Keratinocyte (primary cell): ENCODE data around the gene UTP14C. TPM values are rescaled to one million over a fixed set of nuclear protein-coding genes. Genes with fewer than 3 reads are reported as not detected.
"Not testable (repeated sequence)": the region's sequence is repeated elsewhere in the genome, so short reads cannot be mapped to it uniquely, and the experiment has no call there.

Source experiments
- DNase-seq: peaks from one replicate; pipeline ENCODE4 v3.0.0-alpha.2; 2011; ENCODE audit warnings: low read depth, missing footprints, low spot score
- FAIRE-seq: peaks from 2 replicates; lab custom pipeline; 2011; peaks lifted over from hg19 to GRCh38; lab: Jason Lieb, UNC
- H2AFZ ChIP-seq: 2 replicates; pipeline ENCODE4 v1.6.0; 2012; ENCODE audit warnings: low read length, control low read depth, inconsistent platforms; ENCODE audit not compliant: control insufficient read depth
- H3K27ac ChIP-seq: 2 replicates; pipeline ENCODE4 v1.5.1; 2011; ENCODE audit warnings: low read length; ENCODE audit not compliant: control insufficient read depth, insufficient read depth
- H3K27me3 ChIP-seq: 3 replicates; pipeline ENCODE4 v1.6.0; 2011; ENCODE audit warnings: low read length; ENCODE audit not compliant: control insufficient read depth, insufficient read depth; ENCODE audit errors: extremely low read depth
- H3K36me3 ChIP-seq, 2 experiments: 2 replicates in 1 of 2; 3 replicates in 1 of 2; pipeline ENCODE4 v1.5.1; 2011; ENCODE audit warnings: low read length in 2 of 2, mild to moderate bottlenecking in 1 of 2; ENCODE audit not compliant: control insufficient read depth in 2 of 2, insufficient read depth in 2 of 2; ENCODE audit errors: extremely low read depth in 1 of 2
- H3K4me1 ChIP-seq: 3 replicates; pipeline ENCODE4 v1.5.1; 2011; ENCODE audit warnings: low read length; ENCODE audit not compliant: control insufficient read depth, insufficient read depth; ENCODE audit errors: extremely low read depth
- H3K4me2 ChIP-seq: 3 replicates; pipeline ENCODE4 v1.6.0; 2011; ENCODE audit warnings: low read depth, low read length; ENCODE audit not compliant: control insufficient read depth, insufficient read depth; ENCODE audit errors: extremely low read depth
- H3K4me3 ChIP-seq, 3 experiments: fragments of 200-600 bp in 1 of 3; sonication (generic) in 1 of 3; 2 replicates in 2 of 3; 3 replicates in 1 of 3; pipeline ENCODE4 v1.5.1; 2011 to 2016; ENCODE audit warnings: low read length in 3 of 3, mild to moderate bottlenecking in 3 of 3, control low read depth in 2 of 3, inconsistent platforms in 1 of 3, low read depth in 1 of 3, mixed read lengths in 1 of 3, mixed run types in 1 of 3, moderate library complexity in 1 of 3; ENCODE audit not compliant: control insufficient read depth in 2 of 3, insufficient read depth in 2 of 3; ENCODE audit errors: extremely low read depth in 1 of 3
- H3K79me2 ChIP-seq: 2 replicates; pipeline ENCODE4 v1.6.0; 2012; ENCODE audit warnings: low read length; ENCODE audit not compliant: control insufficient read depth, insufficient read depth
- H3K9ac ChIP-seq: 3 replicates; pipeline ENCODE4 v1.6.0; 2011; ENCODE audit warnings: low read length; ENCODE audit not compliant: control insufficient read depth, insufficient read depth; ENCODE audit errors: extremely low read depth
- H3K9me1 ChIP-seq: 3 replicates; pipeline ENCODE4 v1.6.0; 2011; ENCODE audit warnings: low read length; ENCODE audit not compliant: control insufficient read depth, insufficient read depth; ENCODE audit errors: extremely low read depth
- H3K9me3 ChIP-seq: 2 replicates; pipeline ENCODE4 v1.5.1; 2012; ENCODE audit warnings: low read depth, low read length; ENCODE audit not compliant: control insufficient read depth
- H4K20me1 ChIP-seq: 3 replicates; pipeline ENCODE4 v1.6.0; 2011; ENCODE audit warnings: low read length; ENCODE audit not compliant: control insufficient read depth, insufficient read depth; ENCODE audit errors: extremely low read depth
- CTCF ChIP-seq, 3 experiments: IDR thresholded peaks in 1 of 3; conservative IDR thresholded peaks in 1 of 3; optimal IDR thresholded peaks in 1 of 3; 2 replicates in 2 of 3; 3 replicates in 1 of 3; pipeline versions ENCODE3 to v1.5.1; 2011; ENCODE audit warnings: low read length in 3 of 3, mild to moderate bottlenecking in 3 of 3, moderate library complexity in 2 of 3, control low read depth in 1 of 3, inconsistent platforms in 1 of 3; ENCODE audit not compliant: insufficient read depth in 2 of 3; ENCODE audit errors: extremely low read depth in 1 of 3
- EZH2 ChIP-seq: IDR thresholded peaks from one replicate; pipeline ENCODE4 v1.6.1; 2012; ENCODE audit warnings: inconsistent platforms, mild to moderate bottlenecking, low read length, moderate library complexity
- dilution Hi-C: fragments of 300-500 bp; cut with MboI; formaldehyde crosslinking; loops from one replicate; pipeline ENCODE4 v1.7.0; 2020; ENCODE audit warnings: low sequenced_read_pairs; ENCODE audit not compliant: extremely low pct_ligation_motif_present
- polyA plus RNA-seq, 5 experiments: library from polyadenylated mRNA; depleted of rRNA in 3 of 5; stranded (reverse) in 3 of 5; stranded (forward) in 1 of 5; unstranded in 1 of 5; fragments of >200 nt; gene quantifications; 1 replicate in 1 of 5; 2 replicates in 3 of 5; 3 replicates in 1 of 5; pipeline versions ENCODE4 v1.2.1 to v1.2.3, GENCODE V29; 2011 to 2012; ENCODE audit warnings: missing spikeins in 2 of 5, low read depth in 1 of 5, low replicate concordance in 1 of 5

The UTP14C gene
- polyA plus RNA-seq, 1 donor (not counting 4 experiments of a cell fraction or from before 2014, with no cell fraction given), result 10.8 TPM

DNA sequence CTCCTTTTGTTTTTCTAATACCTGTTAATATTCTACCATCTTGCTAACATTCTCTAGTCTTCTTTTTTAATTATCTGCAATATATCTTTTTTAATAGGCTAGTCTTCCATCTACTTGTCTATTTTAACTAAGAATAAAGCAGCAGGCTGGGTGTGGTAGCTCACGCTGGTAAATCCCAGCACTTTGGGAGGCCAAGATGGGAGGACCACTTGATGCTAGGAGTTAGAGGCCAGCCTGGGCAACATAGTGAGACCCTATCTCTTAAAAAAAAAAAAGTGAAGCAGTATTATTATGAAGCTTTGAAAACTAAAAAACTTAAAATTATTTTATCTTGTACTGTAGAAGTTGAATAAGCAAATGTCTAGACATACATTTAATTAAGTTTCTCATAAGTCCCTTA lies 3.3 kb downstream of the UTP14C start:
- H3K9me3 ChIP-seq, result no peaks in the 10 kb centered on the region
- H3K4me2 ChIP-seq, result no peak overlapping the region
- no peaks in the 10 kb centered on the region for H3K27me3 ChIP-seq
- no peak overlapping the region for H3K27ac ChIP-seq
- no peaks in the 10 kb centered on the region for H3K9me1 ChIP-seq
- no peak overlapping the region for H3K4me3 ChIP-seq
- no peak overlapping the region for H3K9ac ChIP-seq
- no peak for TF ChIP-seq EZH2
- no peak for TF ChIP-seq CTCF (optimal IDR thresholded peaks at IDR 0.05 in 1 of 3, IDR thresholded peaks at IDR 0.05 in 1 of 3, conservative IDR thresholded peaks at IDR 0.05 in 1 of 3; ENCODE audit: extremely low read depth in 1 of 3, insufficient read depth in 2 of 3, low read length in 3 of 3)
- H3K36me3 ChIP-seq, result peaks cover 0 to 15% of the 10 kb centered on the region in 2 experiments
- H3K79me2 ChIP-seq, result peaks cover 5% of the 10 kb centered on the region
- peaks cover 6% of the 10 kb centered on the region for H3K4me1 ChIP-seq
- no peaks in the 10 kb centered on the region for H4K20me1 ChIP-seq
- DNase-seq (no peak), FAIRE-seq (no peak)
- dilution Hi-C loops, result no loop called here
- no peak overlapping the region for H2AFZ ChIP-seq

DNA sequence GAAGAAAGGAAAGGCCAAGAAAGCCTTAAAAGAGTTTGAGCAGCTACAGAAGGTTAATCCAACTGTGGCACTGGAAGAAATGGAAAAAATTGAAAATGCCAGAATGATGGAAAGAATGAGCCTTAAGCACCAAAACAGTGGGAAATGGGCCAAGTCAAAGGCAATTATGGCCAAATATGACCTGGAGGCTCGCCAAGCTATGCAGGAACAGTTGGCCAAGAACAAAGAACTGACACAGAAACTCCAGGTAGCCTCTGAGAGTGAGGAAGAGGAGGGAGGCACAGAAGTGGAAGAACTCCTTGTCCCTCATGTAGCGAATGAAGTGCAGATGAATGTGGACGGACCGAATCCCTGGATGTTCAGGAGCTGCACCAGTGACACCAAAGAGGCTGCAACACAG lies 5.1 kb downstream of the UTP14C start:
- Histone ChIP-seq H3K36me3 (peaks cover 0 to 12% of the 10 kb centered on the region in 2 experiments), H3K9ac (no peak overlapping the region), H3K4me2 (no peak overlapping the region), H3K9me1 (no peaks in the 10 kb centered on the region), H3K4me1 (peaks cover 6% of the 10 kb centered on the region), H2AFZ (no peak overlapping the region), H3K27ac (no peak overlapping the region), H3K4me3 (no peak overlapping the region), H3K79me2 (peaks cover 5% of the 10 kb centered on the region), H3K9me3 (no peaks in the 10 kb centered on the region), H4K20me1 (no peaks in the 10 kb centered on the region), H3K27me3 (no peaks in the 10 kb centered on the region)
- TF ChIP-seq EZH2 (no peak), CTCF (optimal IDR thresholded peaks at IDR 0.05 in 1 of 3, IDR thresholded peaks at IDR 0.05 in 1 of 3, conservative IDR thresholded peaks at IDR 0.05 in 1 of 3; ENCODE audit: extremely low read depth in 1 of 3, insufficient read depth in 2 of 3, low read length in 3 of 3) (no peak)
- no peak for FAIRE-seq
- DNase-seq, result no peak
- dilution Hi-C loops, result no loop called here

- DNase-seq, H4K20me1 ChIP-seq, H3K9ac ChIP-seq, H3K4me1 ChIP-seq, H3K9me1 ChIP-seq, dilution Hi-C loops, H2AFZ ChIP-seq, H3K4me2 ChIP-seq, H3K27ac ChIP-seq, H3K9me3 ChIP-seq, H3K27me3 ChIP-seq, H3K4me3 ChIP-seq, H3K79me2 ChIP-seq, FAIRE-seq, H3K36me3 ChIP-seq: not testable (repeated sequence)
Observed at GRCh38 chr13:52030401-52030800, 5.9 kb downstream of the UTP14C start.
